IMR-90 (cell line): ENCODE results near the gene RIMBP2. TPM values are rescaled to one million over a fixed set of nuclear protein-coding genes. Genes with fewer than 3 reads are reported as not detected.

ENCODE experiments used
- ATAC-seq: fragments of 200-7000 bp; cut with Tn5 transposase; 2 replicates; pipeline ENCODE4 v1.9.1; 2020; ENCODE audit warnings: low read depth, mild to moderate bottlenecking, moderate library complexity
- BruUV-seq: library from RNA; stranded (reverse); fragments of 400-500 nt; replicated peaks from 2 replicates; lab custom pipeline; 2021; lab: Mats Ljungman, UMichigan
- CTCF ChIA-PET: fragments of 300-600 bp; formaldehyde crosslinking; extraction: SDS; loops from one replicate; lab custom pipeline; 2021; ENCODE audit warnings: antibody characterized with exemption; lab: Yijun Ruan, JAX
- POLR2A ChIA-PET: fragments of 300-600 bp; sonication (Branson Sonifier 250); formaldehyde crosslinking; loops from one replicate; lab custom pipeline; 2022; ENCODE audit warnings: antibody characterized with exemption; ENCODE audit not compliant: unreplicated experiment; lab: Charles Lee
- DNase-seq: peaks from one replicate; pipeline ENCODE4 v3.0.0; 2013
- H2AFZ ChIP-seq: replicated peaks from 2 replicates; pipeline ENCODE3; 2013; ENCODE audit warnings: low read length, mild to moderate bottlenecking; ENCODE audit not compliant: poor library complexity
- H2AK5ac ChIP-seq: 2 replicates; pipeline ENCODE4 v1.6.1; 2013; ENCODE audit warnings: low read depth, low read length, inconsistent platforms
- H2AK9ac ChIP-seq: replicated peaks from 2 replicates; pipeline ENCODE3; 2013; ENCODE audit warnings: mild to moderate bottlenecking, low read depth, low read length, moderate library complexity; ENCODE audit not compliant: poor library complexity
- H2BK120ac ChIP-seq: 2 replicates; pipeline ENCODE4 v1.6.1; 2013; ENCODE audit warnings: low read depth, low read length, inconsistent platforms
- H2BK15ac ChIP-seq: 3 replicates; pipeline ENCODE4 v1.6.1; 2013; ENCODE audit warnings: low read depth, low read length, inconsistent platforms
- H2BK20ac ChIP-seq: 2 replicates; pipeline ENCODE4 v1.6.1; 2013; ENCODE audit warnings: low read depth, mild to moderate bottlenecking, inconsistent platforms, low read length, moderate library complexity
- H2BK5ac ChIP-seq: 2 replicates; pipeline ENCODE4 v1.6.1; 2013; ENCODE audit warnings: mild to moderate bottlenecking, low read depth, low read length, inconsistent platforms; ENCODE audit not compliant: poor library complexity, severe bottlenecking
- H3K14ac ChIP-seq: replicated peaks from 2 replicates; pipeline ENCODE4 v1.6.1; 2013; ENCODE audit warnings: low read depth, low read length, inconsistent platforms
- H3K18ac ChIP-seq: 2 replicates; pipeline ENCODE4 v1.6.1; 2013; ENCODE audit warnings: low read depth, low read length, control low read depth
- H3K23ac ChIP-seq: 2 replicates; pipeline ENCODE4 v1.6.1; 2013; ENCODE audit warnings: low read depth, low read length, inconsistent platforms
- H3K27ac ChIP-seq: 2 replicates; pipeline ENCODE4 v1.5.1; 2013; ENCODE audit warnings: mild to moderate bottlenecking, control low read depth, low read length; ENCODE audit not compliant: insufficient read depth
- H3K27me3 ChIP-seq: 2 replicates; pipeline ENCODE4 v1.6.1; 2013; ENCODE audit warnings: low read length; ENCODE audit not compliant: control insufficient read depth, insufficient read depth
- H3K36me3 ChIP-seq: 2 replicates; pipeline ENCODE4 v1.6.1; 2013; ENCODE audit warnings: low read length, mixed read lengths; ENCODE audit not compliant: control insufficient read depth, insufficient read depth
- H3K4ac ChIP-seq: 2 replicates; pipeline ENCODE4 v1.6.1; 2013; ENCODE audit warnings: low read depth, low read length, inconsistent platforms
- H3K4me1 ChIP-seq: 2 replicates; pipeline ENCODE4 v1.6.1; 2013; ENCODE audit warnings: low read length, mixed read lengths; ENCODE audit not compliant: control insufficient read depth, insufficient read depth
- H3K4me2 ChIP-seq: 2 replicates; pipeline ENCODE4 v1.6.1; 2013; ENCODE audit warnings: low read depth, mild to moderate bottlenecking, control low read depth, low read length, moderate library complexity
- H3K4me3 ChIP-seq: 2 replicates; pipeline ENCODE4 v1.5.1; 2013; ENCODE audit warnings: low read depth, mild to moderate bottlenecking, control low read depth, low read length, moderate library complexity; ENCODE audit not compliant: insufficient read depth
- H3K56ac ChIP-seq: 2 replicates; pipeline ENCODE4 v1.6.1; 2013; ENCODE audit warnings: low read length, inconsistent platforms; ENCODE audit not compliant: insufficient read depth; ENCODE audit errors: extremely low read depth
- H3K79me1 ChIP-seq, 2 experiments: 2 replicates each; pipeline ENCODE4 v1.6.1; 2013; ENCODE audit warnings: low read length in 2 of 2, inconsistent platforms in 1 of 2, low read depth in 1 of 2
- H3K9ac ChIP-seq: 2 replicates; pipeline ENCODE4 v1.6.1; 2013; ENCODE audit warnings: low read depth, low read length, control low read depth
- H3K9me1 ChIP-seq: 2 replicates; pipeline ENCODE4 v1.6.1; 2013; ENCODE audit warnings: low read length, inconsistent platforms; ENCODE audit not compliant: insufficient read depth
- H3K9me3 ChIP-seq: 2 replicates; pipeline ENCODE4 v1.6.1; 2013; ENCODE audit warnings: low read length; ENCODE audit not compliant: control insufficient read depth, insufficient read depth
- H4K20me1 ChIP-seq: 2 replicates; pipeline ENCODE4 v1.6.1; 2013; ENCODE audit warnings: low read length, inconsistent platforms; ENCODE audit not compliant: insufficient read depth
- H4K5ac ChIP-seq: 2 replicates; pipeline ENCODE4 v1.6.1; 2013; ENCODE audit warnings: mild to moderate bottlenecking, low read depth, low read length, control low read depth
- H4K8ac ChIP-seq, 2 experiments: 2 replicates each; pipeline ENCODE4 v1.6.1; 2013; ENCODE audit warnings: low read depth in 2 of 2, low read length in 2 of 2, control low read depth in 1 of 2, inconsistent platforms in 1 of 2
- H4K91ac ChIP-seq: 2 replicates; pipeline ENCODE4 v1.6.1; 2013; ENCODE audit warnings: low read depth, low read length, inconsistent platforms; ENCODE audit not compliant: insufficient read depth
- BHLHE40 ChIP-seq: fragments of 150-350 bp; IDR thresholded peaks from 2 replicates; pipeline ENCODE4 v1.6.1; 2016; ENCODE audit warnings: mild to moderate bottlenecking, low read depth, low read length
- CHD1 ChIP-seq: IDR thresholded peaks from 2 replicates; pipeline ENCODE4 v1.6.1; 2012; ENCODE audit warnings: low read depth, low read length, improper control_type of control experiment
- FOS ChIP-seq: fragments of 150-350 bp; IDR thresholded peaks from 2 replicates; pipeline ENCODE4 v1.6.1; 2016; ENCODE audit warnings: low read depth, low read length
- MAFK ChIP-seq: IDR thresholded peaks from 2 replicates; pipeline ENCODE4 v1.6.1; 2012; ENCODE audit warnings: low read depth, low read length, improper control_type of control experiment
- MAZ ChIP-seq: IDR thresholded peaks from 2 replicates; pipeline ENCODE4 v1.6.1; 2012; ENCODE audit warnings: low read depth, mild to moderate bottlenecking, low read length, improper control_type of control experiment, moderate library complexity, borderline replicate concordance
- NFE2L2 ChIP-seq: fragments of 150-350 bp; IDR thresholded peaks from 2 replicates; pipeline ENCODE4 v1.6.1; 2016; ENCODE audit warnings: low read depth, mild to moderate bottlenecking, low read length
- POLR2A ChIP-seq: IDR thresholded peaks from 2 replicates; pipeline ENCODE4 v1.6.1; 2012; ENCODE audit warnings: mild to moderate bottlenecking, low read depth, low read length
- RAD21 ChIP-seq: IDR thresholded peaks from 2 replicates; pipeline ENCODE4 v1.6.1; 2012; ENCODE audit warnings: low read length, improper control_type of control experiment
- SMC3 ChIP-seq: fragments of 150-350 bp; IDR thresholded peaks from 2 replicates; pipeline ENCODE4 v1.6.1; 2016; ENCODE audit warnings: low read depth, mild to moderate bottlenecking, antibody characterized with exemption, low read length, moderate library complexity
- USF2 ChIP-seq: fragments of 150-350 bp; IDR thresholded peaks from 2 replicates; pipeline ENCODE4 v1.6.1; 2017; ENCODE audit warnings: mild to moderate bottlenecking, antibody characterized with exemption, low read length, low read depth
- WGBS, 2 experiments: methylation state at CpG; one replicate each; pipeline versions ENCODE4 v1.1.5 to v1.1.7; 2013; ENCODE audit warnings: missing lambda C conversion rate in 2 of 2; ENCODE audit not compliant: insufficient read length in 1 of 2; ENCODE audit errors: extremely low coverage in 2 of 2; 5-methylcytosine and 5-hydroxymethylcytosine counted together
- dilution Hi-C: fragments of 300-500 bp; cut with HindIII; formaldehyde crosslinking; loops from one replicate; pipeline ENCODE4 v1.14.3; 2018; ENCODE audit warnings: low sequenced_read_pairs; ENCODE audit not compliant: unreplicated experiment
- in situ Hi-C: fragments of 300-500 bp; cut with MboI; formaldehyde crosslinking; loops from 3 replicates; pipeline ENCODE4 v1.14.3; 2019; ENCODE audit warnings: low sequenced_read_pairs, inconsistent platforms, mixed read lengths
- intact Hi-C: fragments of 100-400 bp; cut with micrococcal nuclease; formaldehyde crosslinking; loops from 2 replicates; pipeline ENCODE4 v1.10.0; 2022
- polyA plus RNA-seq, 3 experiments: library from polyadenylated mRNA; depleted of rRNA; stranded (reverse); fragments of >200 nt; gene quantifications; 2 replicates each; pipeline ENCODE4 v1.2.3, GENCODE V29; 2012; ENCODE audit warnings: low replicate concordance in 1 of 3
- total RNA-seq: library from RNA; depleted of rRNA; stranded (reverse); fragments of >200 nt; gene quantifications from 2 replicates; pipeline ENCODE4 v1.2.3, GENCODE V29; 2012
- TF ChIP-seq, protein P1 (sequence below): conservative IDR thresholded peaks from 2 replicates; pipeline ENCODE4 v1.5.1; 2012; ENCODE audit warnings: mild to moderate bottlenecking, low read depth, low read length, improper control_type of control experiment

RIMBP2 gene
- total and polyA plus RNA-seq, 2 of the 4 experiments (the other 2 are of a cell fraction), result not detected

GRCh38 chr12:130552483-130552996 is 163.6 kb downstream of the RIMBP2 start:
- TF ChIP-seq USF2 (no peak), NFE2L2 (no peak), MAZ (no peak), POLR2A (no peak), SMC3 (no peak), CHD1 (no peak), RAD21 (no peak), BHLHE40 (no peak), FOS (no peak), MAFK (no peak)
- TF ChIP-seq, protein P1, sequence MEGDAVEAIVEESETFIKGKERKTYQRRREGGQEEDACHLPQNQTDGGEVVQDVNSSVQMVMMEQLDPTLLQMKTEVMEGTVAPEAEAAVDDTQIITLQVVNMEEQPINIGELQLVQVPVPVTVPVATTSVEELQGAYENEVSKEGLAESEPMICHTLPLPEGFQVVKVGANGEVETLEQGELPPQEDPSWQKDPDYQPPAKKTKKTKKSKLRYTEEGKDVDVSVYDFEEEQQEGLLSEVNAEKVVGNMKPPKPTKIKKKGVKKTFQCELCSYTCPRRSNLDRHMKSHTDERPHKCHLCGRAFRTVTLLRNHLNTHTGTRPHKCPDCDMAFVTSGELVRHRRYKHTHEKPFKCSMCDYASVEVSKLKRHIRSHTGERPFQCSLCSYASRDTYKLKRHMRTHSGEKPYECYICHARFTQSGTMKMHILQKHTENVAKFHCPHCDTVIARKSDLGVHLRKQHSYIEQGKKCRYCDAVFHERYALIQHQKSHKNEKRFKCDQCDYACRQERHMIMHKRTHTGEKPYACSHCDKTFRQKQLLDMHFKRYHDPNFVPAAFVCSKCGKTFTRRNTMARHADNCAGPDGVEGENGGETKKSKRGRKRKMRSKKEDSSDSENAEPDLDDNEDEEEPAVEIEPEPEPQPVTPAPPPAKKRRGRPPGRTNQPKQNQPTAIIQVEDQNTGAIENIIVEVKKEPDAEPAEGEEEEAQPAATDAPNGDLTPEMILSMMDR, result no peak
- no peaks in the 10 kb centered on the region for H3K4me1 ChIP-seq
- H3K14ac ChIP-seq, result no peak overlapping the region
- intact Hi-C loops (no loop called here), in situ Hi-C loops (no loop called here), dilution Hi-C loops (no loop called here)
- no peak overlapping the region for H2AK5ac ChIP-seq
- no peak overlapping the region for H4K5ac ChIP-seq
- no TSS peak for BruUV-seq
- H2BK5ac ChIP-seq, result no peak overlapping the region
- ChIA-PET POLR2A (no interaction called here), CTCF (no interaction called here)
- no peak overlapping the region for H2AFZ ChIP-seq
- no peak overlapping the region for H3K23ac ChIP-seq
- no peak overlapping the region for H2AK9ac ChIP-seq
- H3K27ac ChIP-seq, result no peak overlapping the region
- DNase-seq (no peak), ATAC-seq (no peak)
- H3K9me1 ChIP-seq, result no peaks in the 10 kb centered on the region
- no peaks in the 10 kb centered on the region for H3K79me1 ChIP-seq
- no peak overlapping the region for H2BK120ac ChIP-seq
- H3K18ac ChIP-seq, result no peak overlapping the region
- peaks cover 21% of the 10 kb centered on the region for H3K9me3 ChIP-seq
- no peak overlapping the region for H4K8ac ChIP-seq
- H3K27me3 ChIP-seq, result no peaks in the 10 kb centered on the region
- no peak overlapping the region for H3K56ac ChIP-seq
- no peak overlapping the region for H3K4ac ChIP-seq
- H3K4me2 ChIP-seq, result no peak overlapping the region
- no peak overlapping the region for H4K91ac ChIP-seq
- H4K20me1 ChIP-seq, result no peaks in the 10 kb centered on the region
- 53% methylated on average over 3 of the region's 7 CpGs; no CpG with 5 or more reads in 1 of the 2 experiments for WGBS, 2 experiments
- no peak overlapping the region for H2BK15ac ChIP-seq
- H2BK20ac ChIP-seq, result no peak overlapping the region
- H3K9ac ChIP-seq, result no peak overlapping the region
- H3K36me3 ChIP-seq, result no peaks in the 10 kb centered on the region
- no peak overlapping the region for H3K4me3 ChIP-seq
